SK-N-SH treated with all-trans-retinoic acid at 6 μM for 48 hours (cell line): ENCODE measurements around the gene DCLK2.
"Not testable (repeated sequence)": the region's sequence is repeated elsewhere in the genome, so short reads cannot be mapped to it uniquely, and the experiment has no call there.

Experiments used
- ATAC-seq: fragments of 200-7000 bp; cut with Tn5 transposase; 3 replicates; pipeline ENCODE4 v1.9.1; 2020; ENCODE audit warnings: mild to moderate bottlenecking, moderate library complexity
- ARNTL ChIP-seq: fragments of 450-650 bp; formaldehyde crosslinking; IDR thresholded peaks from 2 replicates; pipeline ENCODE4 v1.5.0; 2020; ENCODE audit warnings: low read depth, mild to moderate bottlenecking, moderate library complexity, borderline replicate concordance
- BACH2 ChIP-seq: fragments of 250-450 bp; sonication (Bioruptor Pico); IDR thresholded peaks from 2 replicates; pipeline ENCODE4 v1.9.0; 2021; ENCODE audit warnings: mild to moderate bottlenecking, borderline replicate concordance
- CREB5 ChIP-seq: fragments of 250-450 bp; sonication (Bioruptor Pico); IDR thresholded peaks from 2 replicates; pipeline ENCODE4 v1.5.1; 2020; ENCODE audit warnings: low read depth, mild to moderate bottlenecking, moderate library complexity
- ESRRG ChIP-seq: fragments of 250-450 bp; sonication (Bioruptor Pico); IDR thresholded peaks from 2 replicates; pipeline ENCODE4 v1.6.1; 2021; ENCODE audit warnings: mild to moderate bottlenecking
- GLIS3 ChIP-seq: fragments of 250-450 bp; sonication (Bioruptor Pico); IDR thresholded peaks from 2 replicates; pipeline ENCODE4 v1.5.0; 2020; ENCODE audit warnings: mild to moderate bottlenecking, moderate library complexity
- ISL1 ChIP-seq: fragments of 250-450 bp; sonication (Bioruptor Pico); IDR thresholded peaks from 2 replicates; pipeline ENCODE4 v2.1.2; 2022; ENCODE audit warnings: mild to moderate bottlenecking, moderate library complexity
- OSR1 ChIP-seq: fragments of 250-450 bp; sonication (Bioruptor Pico); IDR thresholded peaks from 2 replicates; pipeline ENCODE4 v1.8.0; 2022; ENCODE audit warnings: moderate library complexity, mild to moderate bottlenecking, inconsistent platforms
- PATZ1 ChIP-seq: fragments of 250-450 bp; sonication (Bioruptor Pico); IDR thresholded peaks from 2 replicates; pipeline ENCODE4 v1.8.0; 2020; ENCODE audit warnings: mild to moderate bottlenecking, moderate library complexity, borderline replicate concordance
- PPARA ChIP-seq: fragments of 250-450 bp; sonication (Bioruptor Pico); IDR thresholded peaks from 2 replicates; pipeline ENCODE4 v1.5.0; 2020; ENCODE audit warnings: mild to moderate bottlenecking, borderline replicate concordance
- RARB ChIP-seq: fragments of 250-450 bp; sonication (Bioruptor Pico); IDR thresholded peaks from 2 replicates; pipeline ENCODE4 v1.8.0; 2021; ENCODE audit warnings: mild to moderate bottlenecking, moderate library complexity
- SNAI2 ChIP-seq: fragments of 250-450 bp; sonication (Bioruptor Pico); IDR thresholded peaks from 2 replicates; pipeline ENCODE4 v1.5.0; 2020; ENCODE audit warnings: mild to moderate bottlenecking, moderate library complexity
- TCF4 ChIP-seq: fragments of 250-450 bp; sonication (Bioruptor Pico); IDR thresholded peaks from 2 replicates; pipeline ENCODE4 v1.8.0; 2021; ENCODE audit warnings: mild to moderate bottlenecking, moderate library complexity, borderline replicate concordance
- TOX ChIP-seq: fragments of 250-450 bp; sonication (Bioruptor Pico); IDR thresholded peaks from 2 replicates; pipeline ENCODE4 v1.8.0; 2021; ENCODE audit warnings: mild to moderate bottlenecking, moderate library complexity, borderline replicate concordance
- TSHZ2 ChIP-seq: fragments of 250-450 bp; sonication (Bioruptor Pico); IDR thresholded peaks from 2 replicates; pipeline ENCODE4 v1.5.0; 2020; ENCODE audit warnings: mild to moderate bottlenecking, moderate library complexity
- ZC3H10 ChIP-seq: fragments of 250-450 bp; sonication (Bioruptor Pico); IDR thresholded peaks from 2 replicates; pipeline ENCODE4 v1.5.1; 2021; ENCODE audit warnings: mild to moderate bottlenecking, moderate library complexity
- ZFP3 ChIP-seq: fragments of 250-450 bp; sonication (Bioruptor Pico); IDR thresholded peaks from 2 replicates; pipeline ENCODE4 v1.5.0; 2020; ENCODE audit warnings: mild to moderate bottlenecking, moderate library complexity
- ZFP30 ChIP-seq: fragments of 450-650 bp; formaldehyde crosslinking; IDR thresholded peaks from 2 replicates; pipeline ENCODE4 v1.5.0; 2022; ENCODE audit warnings: mild to moderate bottlenecking, moderate library complexity
- ZNF565 ChIP-seq: fragments of 450-650 bp; formaldehyde crosslinking; conservative IDR thresholded peaks from 2 replicates; pipeline ENCODE4 v1.5.0; 2020; ENCODE audit warnings: low read depth, mild to moderate bottlenecking, moderate library complexity
- ZNF70 ChIP-seq: fragments of 450-650 bp; formaldehyde crosslinking; IDR thresholded peaks from 2 replicates; pipeline ENCODE4 v1.5.0; 2020; ENCODE audit warnings: mild to moderate bottlenecking, moderate library complexity

The DCLK2 gene

GRCh38 chr4:150160473-150160872 lies 82.2 kb downstream of the DCLK2 start:
- ATAC-seq: no peak
- TF ChIP-seq RARB: no peak
- no peak for TF ChIP-seq ZC3H10
- no peak for TF ChIP-seq BACH2 (CRISPR knock-in tag)
- no peak for TF ChIP-seq ESRRG (CRISPR knock-in tag)
- no peak for TF ChIP-seq ZNF565 (CRISPR knock-in tag)
- TF ChIP-seq TCF4: no peak
- TF ChIP-seq ZFP30 (CRISPR knock-in tag): no peak
- TF ChIP-seq ARNTL (CRISPR knock-in tag): no peak
- TF ChIP-seq TSHZ2: no peak
- no peak for TF ChIP-seq PATZ1
- no peak for TF ChIP-seq ZNF70 (CRISPR knock-in tag)

GRCh38 chr4:150161109-150161508 lies 82.9 kb downstream of the DCLK2 start:
- no peak for ATAC-seq

GRCh38 chr4:150162020-150162419 lies 83.8 kb downstream of the DCLK2 start:
- ATAC-seq: not testable (repeated sequence)

More at GRCh38 chr4:150161109-150161508, 82.9 kb downstream of the DCLK2 start:
- no peak for TF ChIP-seq TOX
- TF ChIP-seq ZNF565 (CRISPR knock-in tag): no peak
- TF ChIP-seq ISL1: no peak
- TF ChIP-seq RARB: no peak
- TF ChIP-seq ZFP30 (CRISPR knock-in tag): no peak
- TF ChIP-seq PPARA (CRISPR knock-in tag): no peak
- TF ChIP-seq ZC3H10: no peak
- no peak for TF ChIP-seq OSR1 (CRISPR knock-in tag)
- no peak for TF ChIP-seq ESRRG (CRISPR knock-in tag)
- TF ChIP-seq CREB5 (CRISPR knock-in tag): no peak
- TF ChIP-seq GLIS3 (CRISPR knock-in tag): no peak
- no peak for TF ChIP-seq TCF4

- peak; percentile 47 for ATAC-seq
- TF ChIP-seq PATZ1 (no peak), RARB (no peak), TOX (no peak), ZFP3 (CRISPR knock-in tag) (no peak), ZC3H10 (no peak), PPARA (CRISPR knock-in tag) (no peak), SNAI2 (no peak), ISL1 (no peak), ESRRG (CRISPR knock-in tag) (no peak), GLIS3 (CRISPR knock-in tag) (no peak), BACH2 (CRISPR knock-in tag) (no peak)
Observed at GRCh38 chr4:150164055-150164454, 85.8 kb downstream of the DCLK2 start.

GRCh38 chr4:150164956-150165629 lies 86.8 kb downstream of the DCLK2 start:
- ATAC-seq: no peak
- TF ChIP-seq ZNF70 (CRISPR knock-in tag): no peak
- no peak for TF ChIP-seq PPARA (CRISPR knock-in tag)
